GM12878 (cell line): ENCODE results near the gene C6orf120. TPM values are rescaled to one million over a fixed set of nuclear protein-coding genes. Genes with fewer than 3 reads are reported as not detected.

Source experiments
- ATAC-seq: fragments of 200-7000 bp; cut with Tn5 transposase; 3 replicates; pipeline ENCODE4 v1.9.1; 2020; ENCODE audit warnings: mild to moderate bottlenecking, moderate library complexity
- BruUV-seq: library from RNA; stranded (reverse); fragments of 400-500 nt; replicated peaks from 2 replicates; lab custom pipeline; 2021; lab: Mats Ljungman, UMichigan
- CTCF ChIA-PET: fragments of 300-600 bp; sonication (Branson Sonifier 250); formaldehyde crosslinking; extraction: SDS; loops from one replicate; lab custom pipeline; 2021; ENCODE audit warnings: inconsistent platforms; lab: Yijun Ruan, JAX
- POLR2A ChIA-PET: fragments of 350-600 bp; formaldehyde crosslinking; extraction: SDS; loops from one replicate; lab custom pipeline; 2021; ENCODE audit warnings: inconsistent platforms; lab: Charles Lee
- RAD21 ChIA-PET: fragments of 300-600 bp; sonication (Branson Sonifier 250); formaldehyde crosslinking; loops from one replicate; lab custom pipeline; 2023; ENCODE audit warnings: antibody characterized with exemption; ENCODE audit not compliant: unreplicated experiment; lab: Charles Lee
- SMC1A ChIA-PET: fragments of 300-600 bp; sonication (Branson Sonifier 250); formaldehyde crosslinking; loops from one replicate; lab custom pipeline; 2023; ENCODE audit not compliant: unreplicated experiment, uncharacterized antibody; lab: Charles Lee
- DNase-seq: peaks from one replicate; pipeline ENCODE4 v3.0.0-alpha.2; 2011; ENCODE audit warnings: low read depth, low spot score
- FAIRE-seq: peaks from 3 replicates; lab custom pipeline; 2011; peaks lifted over from hg19 to GRCh38; lab: Jason Lieb, UNC
- H2AFZ ChIP-seq: 2 replicates; pipeline ENCODE4 v1.6.0; 2011; ENCODE audit warnings: low read depth, low read length, control low read depth; ENCODE audit not compliant: control insufficient read depth
- H3K27ac ChIP-seq: 2 replicates; pipeline ENCODE4 v1.5.1; 2011; ENCODE audit warnings: control low read depth; ENCODE audit not compliant: control insufficient read depth, insufficient read depth
- H3K27me3 ChIP-seq, 2 experiments: replicated peaks in 1 of 2; 2 replicates each; pipeline versions ENCODE4 v1.6.0 to v1.6.1; 2011; ENCODE audit warnings: low read length in 1 of 2; ENCODE audit not compliant: control insufficient read depth in 2 of 2, insufficient read depth in 2 of 2
- H3K36me3 ChIP-seq, 2 experiments: 2 replicates each; pipeline ENCODE4 v1.5.1; 2011; ENCODE audit warnings: low read length in 1 of 2; ENCODE audit not compliant: control insufficient read depth in 2 of 2, insufficient read depth in 2 of 2
- H3K4me1 ChIP-seq: 2 replicates; pipeline ENCODE4 v1.6.1; 2011; ENCODE audit warnings: mild to moderate bottlenecking, low read length, moderate library complexity, mixed read lengths; ENCODE audit not compliant: control insufficient read depth, insufficient read depth
- H3K4me2 ChIP-seq: 2 replicates; pipeline ENCODE4 v1.6.0; 2011; ENCODE audit warnings: control low read depth; ENCODE audit not compliant: control insufficient read depth, insufficient read depth
- H3K4me3 ChIP-seq: fragments of 200-600 bp; sonication (generic); 2 replicates; pipeline ENCODE4 v1.5.1; 2016
- H3K79me2 ChIP-seq: 2 replicates; pipeline ENCODE4 v1.6.0; 2011; ENCODE audit warnings: low read length; ENCODE audit not compliant: control insufficient read depth, insufficient read depth
- H3K9ac ChIP-seq: 2 replicates; pipeline ENCODE4 v1.8.0; 2011; ENCODE audit warnings: low read length, control low read depth, mixed read lengths; ENCODE audit not compliant: control insufficient read depth, insufficient read depth
- H3K9me3 ChIP-seq: replicated peaks from 3 replicates; pipeline ENCODE4 v1.5.1; 2011; ENCODE audit warnings: mild to moderate bottlenecking, low read length; ENCODE audit not compliant: control insufficient read depth, insufficient read depth
- H4K20me1 ChIP-seq: 2 replicates; pipeline ENCODE4 v1.6.0; 2011; ENCODE audit not compliant: control insufficient read depth, insufficient read depth
- BRCA1 ChIP-seq: IDR thresholded peaks from 2 replicates; pipeline ENCODE4 v1.6.1; 2011; ENCODE audit warnings: low read depth, low read length, improper control_type of control experiment
- HCFC1 ChIP-seq: fragments of 150-350 bp; IDR thresholded peaks from 2 replicates; pipeline ENCODE4 v1.6.1; 2014; ENCODE audit warnings: low read length
- KLF5 ChIP-seq: fragments of 450-650 bp; IDR thresholded peaks from 2 replicates; pipeline ENCODE4 v1.6.1; 2014; ENCODE audit warnings: mild to moderate bottlenecking; ENCODE audit not compliant: partially characterized antibody
- MEF2A ChIP-seq: IDR thresholded peaks from 2 replicates; pipeline ENCODE4 v1.6.1; 2011; ENCODE audit warnings: low read depth, mild to moderate bottlenecking, low read length, moderate library complexity; ENCODE audit not compliant: insufficient read depth
- MTA3 ChIP-seq: IDR thresholded peaks from 2 replicates; pipeline ENCODE4 v1.6.1; 2012; ENCODE audit warnings: low read length, inconsistent platforms, borderline replicate concordance
- MYB ChIP-seq: fragments of 150-350 bp; IDR thresholded peaks from 2 replicates; pipeline ENCODE4 v1.6.1; 2014; ENCODE audit warnings: mild to moderate bottlenecking, low read depth, low read length, borderline replicate concordance
- MYC ChIP-seq: IDR thresholded peaks from 2 replicates; pipeline ENCODE4 v1.6.1; 2011; ENCODE audit warnings: mild to moderate bottlenecking, low read length, moderate library complexity, inconsistent platforms; ENCODE audit not compliant: insufficient read depth, insufficient replicate concordance, insufficient read length, severe bottlenecking
- NRF1 ChIP-seq: conservative IDR thresholded peaks from 2 replicates; pipeline ENCODE4 v1.6.1; 2011; ENCODE audit warnings: mild to moderate bottlenecking, low read depth, low read length, improper control_type of control experiment
- PKNOX1 ChIP-seq: fragments of 450-650 bp; IDR thresholded peaks from 2 replicates; pipeline ENCODE4 v1.6.1; 2016; ENCODE audit warnings: mild to moderate bottlenecking
- RELB ChIP-seq: fragments of 450-650 bp; IDR thresholded peaks from 2 replicates; pipeline ENCODE4 v1.6.1; 2017; ENCODE audit warnings: low read depth, mild to moderate bottlenecking, moderate library complexity
- RUNX3 ChIP-seq: IDR thresholded peaks from 2 replicates; pipeline ENCODE4 v1.6.1; 2012; ENCODE audit warnings: low read length, inconsistent platforms
- SKIL ChIP-seq: fragments of 450-650 bp; IDR thresholded peaks from 2 replicates; pipeline ENCODE4 v1.6.1; 2017; ENCODE audit warnings: mild to moderate bottlenecking, low read depth, inconsistent platforms; ENCODE audit not compliant: poor library complexity, severe bottlenecking
- USF2 ChIP-seq: IDR thresholded peaks from 2 replicates; pipeline ENCODE4 v1.6.1; 2011; ENCODE audit warnings: low read depth, low read length, improper control_type of control experiment, borderline replicate concordance
- ZNF207 ChIP-seq: fragments of 450-650 bp; IDR thresholded peaks from 2 replicates; pipeline ENCODE4 v1.6.1; 2014; ENCODE audit warnings: antibody characterized with exemption, mild to moderate bottlenecking, borderline replicate concordance
- WGBS: methylation state at CpG from one replicate; pipeline ENCODE4 v1.1.6; 2016; ENCODE audit warnings: low lambda C conversion rate; ENCODE audit not compliant: insufficient replicate concordance, insufficient coverage; ENCODE audit errors: missing lambda C conversion rate; 5-methylcytosine and 5-hydroxymethylcytosine counted together
- in situ Hi-C: fragments of 300-500 bp; cut with MboI; formaldehyde crosslinking; loops from 9 replicates; pipeline ENCODE4 v1.14.3; 2018; ENCODE audit warnings: mixed read lengths
- intact Hi-C: fragments of 100-400 bp; cut with micrococcal nuclease; formaldehyde crosslinking; loops from one replicate; pipeline ENCODE4 v1.14.2; 2022; ENCODE audit not compliant: unreplicated experiment
- polyA plus RNA-seq, 11 experiments: library from polyadenylated mRNA; depleted of rRNA in 4 of 11; unstranded in 6 of 11; stranded (reverse) in 5 of 11; fragments of >200 nt; fragmentation: Nextera tagmentation in 4 of 11; fragmentation: Illumina TruSeq in 1 of 11; extraction: Ambion mirVana in 4 of 11; extraction: Trizol in 1 of 11; gene quantifications; 1 replicate in 1 of 11; 2 replicates in 10 of 11; pipeline versions ENCODE4 v1.2.1 to v1.2.3, GENCODE V29; 2011 to 2016; ENCODE audit warnings: inconsistent platforms in 2 of 11, missing spikeins in 2 of 11, low read depth in 1 of 11
- total RNA-seq, 4 experiments: library from RNA; depleted of rRNA in 3 of 4; stranded (reverse); fragments of >200 nt in 3 of 4; fragmentation: Illumina TruSeq in 1 of 4; extraction: Trizol in 1 of 4; gene quantifications; 2 replicates each; pipeline versions ENCODE4 v1.2.1 to v1.2.3, GENCODE V29; 2013 to 2021

C6orf120 gene
- total and polyA plus RNA-seq, 10 of the 15 experiments (the other 5 are each of a cell fraction or from before 2014, with no cell fraction given): 3.6 to 23.9 (median 18.2) TPM

GRCh38 chr6:169701311-169701953, 494 bp upstream of the C6orf120 start:
- ChIA-PET SMC1A (interaction anchor here (1.6 to 5.6 kb wide), 2 partner anchors 16 to 22 kb away, joined by 7 to 39 read pairs; no protein-coding TSS in a partner anchor), POLR2A (interaction anchor here (0.5 to 5.3 kb wide), 9 partner anchors 9 to 1857 kb away, joined by 3 to 32 read pairs (median 4); partner anchors contain the start of genes DYNLT2, ERMARD and PHF10), CTCF (interaction anchor here (0.9 to 1.6 kb wide), 4 partner anchors 9 to 24 kb away, joined by 3 to 6 read pairs (median 5); no protein-coding TSS in a partner anchor), RAD21 (interaction anchor here (0.6 to 2.3 kb wide), 6 partner anchors 18 to 51 kb away, joined by 3 to 9 read pairs (median 4); no protein-coding TSS in a partner anchor)
- no peak for DNase-seq
- H3K4me2 ChIP-seq: peak overlapping the region; percentile 57
- intact Hi-C loops (loop anchor here (5.0 kb wide), 2 partner anchors 611 to 851 kb away; partner anchors contain the start of genes PSMB1 and TBP), in situ Hi-C loops (loop anchor here (5.0 kb wide), 1 partner anchor 851 kb away; the partner anchor contains the start of genes PSMB1 and TBP)
- WGBS: 1% methylated on average over 53 of the region's 54 CpGs
- H3K79me2 ChIP-seq: peaks cover 46% of the 10 kb centered on the region
- H3K36me3 ChIP-seq: peaks cover 0 to 4% of the 10 kb centered on the region in 2 experiments; a peak in 3 of 4 replicates
- peak overlapping the region; percentile 61 for H3K9ac ChIP-seq
- ATAC-seq: peak; percentile 13
- TSS peak; percentile 88 for BruUV-seq
- H3K9me3 ChIP-seq: no peaks in the 10 kb centered on the region; the same call in 2 of the 3 replicates
- H3K4me3 ChIP-seq: peak overlapping the region; percentile 99
- FAIRE-seq: no peak
- no peaks in the 10 kb centered on the region for H4K20me1 ChIP-seq
- peak overlapping the region; percentile 95 for H2AFZ ChIP-seq
- H3K27me3 ChIP-seq: no peaks in the 10 kb centered on the region
- peaks cover 7% of the 10 kb centered on the region for H3K4me1 ChIP-seq
- peak overlapping the region; percentile 70 for H3K27ac ChIP-seq
- TF ChIP-seq RUNX3 (no peak), MEF2A (no peak), MYC (no peak), NRF1 (no peak), HCFC1 (no peak), KLF5 (no peak), RELB (no peak), PKNOX1 (no peak), BRCA1 (no peak), MTA3 (no peak), ZNF207 (no peak), SKIL (no peak), MYB (no peak), USF2 (no peak)
